CD8-positive, alpha-beta memory T cell (primary cell): Measurements from ENCODE around the gene CRMP1. TPM values are rescaled to one million over a fixed set of nuclear protein-coding genes. Genes with fewer than 3 reads are reported as not detected.

ENCODE experiments used
- CTCF ChIA-PET: fragments of 350-600 bp; sonication (Branson Sonifier 250); formaldehyde crosslinking; loops from one replicate; lab custom pipeline; 2021; ENCODE audit warnings: antibody characterized with exemption; lab: Charles Lee
- POLR2A ChIA-PET: fragments of 350-600 bp; sonication (Branson Sonifier 250); formaldehyde crosslinking; loops from one replicate; lab custom pipeline; 2021; ENCODE audit warnings: antibody characterized with exemption; lab: Charles Lee
- DNase-seq, 5 donors: peaks; one replicate each; pipeline versions ENCODE4 v3.0.0 to v3.0.0-alpha.2; 2020 to 2022; ENCODE audit warnings: mixed read lengths in 1 of 5
- H3K27ac ChIP-seq: one replicate; pipeline ENCODE4 v1.7.0; 2013; ENCODE audit warnings: low read depth, mild to moderate bottlenecking, low read length, moderate library complexity
- H3K27me3 ChIP-seq: 2 replicates; pipeline ENCODE4 v1.7.0; 2013; ENCODE audit warnings: low read length, mild to moderate bottlenecking; ENCODE audit not compliant: insufficient read depth, poor library complexity, severe bottlenecking
- H3K36me3 ChIP-seq: 2 replicates; pipeline ENCODE4 v1.7.0; 2013; ENCODE audit warnings: mild to moderate bottlenecking, low read length, moderate library complexity; ENCODE audit not compliant: insufficient read depth
- H3K4me1 ChIP-seq: 2 replicates; pipeline ENCODE4 v1.7.0; 2013; ENCODE audit warnings: mild to moderate bottlenecking, low read length, moderate library complexity; ENCODE audit not compliant: insufficient read depth
- H3K4me3 ChIP-seq: 2 replicates; pipeline ENCODE4 v1.7.0; 2013; ENCODE audit warnings: mild to moderate bottlenecking, low read length
- H3K9me3 ChIP-seq: 2 replicates; pipeline ENCODE4 v1.7.0; 2013; ENCODE audit warnings: mild to moderate bottlenecking, low read length
- H3K27ac Mint-ChIP-seq, 8 donors: one replicate each; pipeline ENCODE4 v1.8.0; 2020 to 2021; ENCODE audit warnings: mixed read lengths in 8 of 8, mild to moderate bottlenecking in 6 of 8, inconsistent platforms in 3 of 8, moderate library complexity in 3 of 8
- H3K27me3 Mint-ChIP-seq, 2 donors: one replicate each; pipeline ENCODE4 v1.8.0; 2020 to 2021; ENCODE audit warnings: mixed read lengths in 2 of 2, mild to moderate bottlenecking in 1 of 2, moderate library complexity in 1 of 2
- H3K36me3 Mint-ChIP-seq, 3 donors: one replicate each; pipeline ENCODE4 v1.8.0; 2020 to 2021; ENCODE audit warnings: mixed read lengths in 3 of 3, inconsistent platforms in 1 of 3, mild to moderate bottlenecking in 1 of 3
- H3K4me1 Mint-ChIP-seq, 3 donors: one replicate each; pipeline ENCODE4 v1.8.0; 2020 to 2021; ENCODE audit warnings: mixed read lengths in 3 of 3, inconsistent platforms in 1 of 3, mild to moderate bottlenecking in 1 of 3
- H3K4me3 Mint-ChIP-seq, 7 donors: one replicate each; pipeline ENCODE4 v1.8.0; 2020 to 2021; ENCODE audit warnings: mixed read lengths in 7 of 7, mild to moderate bottlenecking in 6 of 7, moderate library complexity in 4 of 7, inconsistent platforms in 2 of 7
- H3K9me3 Mint-ChIP-seq, 5 donors: one replicate each; pipeline ENCODE4 v1.8.0; 2020 to 2022; ENCODE audit warnings: mixed read lengths in 5 of 5, mild to moderate bottlenecking in 3 of 5, moderate library complexity in 2 of 5, inconsistent platforms in 1 of 5
- polyA plus RNA-seq: library from polyadenylated mRNA; unstranded; fragments of 300-500 nt; fragmentation: Illumina TruSeq; gene quantifications from one replicate; pipeline ENCODE4 v1.2.3, GENCODE V29; 2021
- total RNA-seq, 2 experiments: library from RNA; stranded (reverse); gene quantifications; one replicate each; pipeline ENCODE4 v1.2.3, GENCODE V29; 2021

Gene CRMP1
- total and polyA plus RNA-seq, 3 experiments from 2014 or later, result 0.10 TPM; not detected in 2

- peaks cover 5 to 18% of the 10 kb centered on the region in 2 donors for H3K27me3 Mint-ChIP-seq
- H3K4me3 ChIP-seq, result no peak overlapping the region
- CTCF ChIA-PET, result no interaction called here
- H3K27ac Mint-ChIP-seq, result no peak overlapping the region
- POLR2A ChIA-PET, result no interaction called here
- H3K4me1 Mint-ChIP-seq, result no peaks in the 10 kb centered on the region
- DNase-seq, result no peak
- H3K27me3 ChIP-seq, result no peaks in the 10 kb centered on the region
- no peaks in the 10 kb centered on the region for H3K9me3 ChIP-seq
- H3K4me1 ChIP-seq, result no peaks in the 10 kb centered on the region
- no peak overlapping the region for H3K27ac ChIP-seq
- H3K36me3 Mint-ChIP-seq, result peaks cover 0 to 2% (median 0%) of the 10 kb centered on the region in 3 donors
- no peak overlapping the region for H3K4me3 Mint-ChIP-seq
- H3K9me3 Mint-ChIP-seq, result peaks cover 0 to 4% (median under 1%) of the 10 kb centered on the region in 5 donors
- no peaks in the 10 kb centered on the region for H3K36me3 ChIP-seq
These were observed 23.3 kb upstream of the CRMP1 start for GRCh38 chr4:5916229-5916628.

- Histone ChIP-seq H3K36me3 (no peaks in the 10 kb centered on the region), H3K27ac (no peak overlapping the region), H3K27me3 (no peaks in the 10 kb centered on the region), H3K4me3 (no peak overlapping the region), H3K4me1 (no peaks in the 10 kb centered on the region), H3K9me3 (no peaks in the 10 kb centered on the region)
- Mint-ChIP-seq H3K36me3 (peaks cover 0 to 2% (median 0%) of the 10 kb centered on the region in 3 donors), H3K4me1 (no peaks in the 10 kb centered on the region), H3K27me3 (peaks cover 5 to 11% of the 10 kb centered on the region in 2 donors), H3K27ac (no peak overlapping the region), H3K4me3 (no peak overlapping the region), H3K9me3 (peaks cover 4 to 18% (median 9%) of the 10 kb centered on the region in 5 donors)
- DNase-seq, result no peak
- POLR2A ChIA-PET, result no interaction called here
- CTCF ChIA-PET, result no interaction called here
These were observed 20.6 kb upstream of the CRMP1 start for GRCh38 chr4:5913454-5913853.

- peaks cover 5 to 8% of the 10 kb centered on the region in 2 donors for H3K27me3 Mint-ChIP-seq
- no peak overlapping the region for H3K4me3 Mint-ChIP-seq
- DNase-seq, result no peak
- peaks cover 7 to 22% (median 11%) of the 10 kb centered on the region in 5 donors for H3K9me3 Mint-ChIP-seq
- Histone ChIP-seq H3K27ac (no peak overlapping the region), H3K4me3 (no peak overlapping the region), H3K9me3 (no peaks in the 10 kb centered on the region), H3K36me3 (no peaks in the 10 kb centered on the region), H3K27me3 (no peaks in the 10 kb centered on the region), H3K4me1 (no peaks in the 10 kb centered on the region)
- CTCF ChIA-PET, result no interaction called here
- POLR2A ChIA-PET, result no interaction called here
- H3K27ac Mint-ChIP-seq, result peak overlapping the region in 1 of 8 donors; percentile 18
- peaks cover 0 to 2% (median 1%) of the 10 kb centered on the region in 3 donors for H3K36me3 Mint-ChIP-seq
- no peaks in the 10 kb centered on the region for H3K4me1 Mint-ChIP-seq
These were observed 19.7 kb upstream of the CRMP1 start for GRCh38 chr4:5912614-5913019.

GRCh38 chr4:5908876-5909427 lies 16.1 kb upstream of the CRMP1 start:
- Histone ChIP-seq H3K36me3 (no peaks in the 10 kb centered on the region), H3K4me1 (no peaks in the 10 kb centered on the region), H3K27me3 (no peaks in the 10 kb centered on the region), H3K9me3 (no peaks in the 10 kb centered on the region), H3K27ac (no peak overlapping the region), H3K4me3 (no peak overlapping the region)
- Mint-ChIP-seq H3K27ac (no peak overlapping the region), H3K9me3 (peaks cover 9 to 22% (median 12%) of the 10 kb centered on the region in 5 donors), H3K4me1 (no peaks in the 10 kb centered on the region), H3K36me3 (peaks cover 0 to 10% (median 2%) of the 10 kb centered on the region in 3 donors), H3K27me3 (peaks cover 2 to 19% of the 10 kb centered on the region in 2 donors), H3K4me3 (no peak overlapping the region)
- ChIA-PET CTCF (no interaction called here), POLR2A (no interaction called here)
- DNase-seq, result no peak

- CTCF ChIA-PET, result no interaction called here
- H3K27ac Mint-ChIP-seq, result no peak overlapping the region
- H3K36me3 Mint-ChIP-seq, result peaks cover 0 to 14% (median 0%) of the 10 kb centered on the region in 3 donors
- H3K27me3 Mint-ChIP-seq, result peaks cover 3 to 23% of the 10 kb centered on the region in 2 donors
- no peaks in the 10 kb centered on the region for H3K27me3 ChIP-seq
- POLR2A ChIA-PET, result no interaction called here
- no peak overlapping the region for H3K4me3 Mint-ChIP-seq
- H3K36me3 ChIP-seq, result no peaks in the 10 kb centered on the region
- no peaks in the 10 kb centered on the region for H3K4me1 Mint-ChIP-seq
- no peak for DNase-seq
- H3K27ac ChIP-seq, result no peak overlapping the region
- peaks cover 9 to 20% (median 12%) of the 10 kb centered on the region in 5 donors for H3K9me3 Mint-ChIP-seq
- no peaks in the 10 kb centered on the region for H3K9me3 ChIP-seq
- no peaks in the 10 kb centered on the region for H3K4me1 ChIP-seq
- no peak overlapping the region for H3K4me3 ChIP-seq
These were observed 13.3 kb upstream of the CRMP1 start for GRCh38 chr4:5906191-5906590.

GRCh38 chr4:5905714-5906113 lies 12.8 kb upstream of the CRMP1 start:
- no peaks in the 10 kb centered on the region for H3K4me1 ChIP-seq
- Mint-ChIP-seq H3K4me1 (no peaks in the 10 kb centered on the region), H3K27me3 (peaks cover 6 to 23% of the 10 kb centered on the region in 2 donors), H3K36me3 (peaks cover 0 to 14% (median 0%) of the 10 kb centered on the region in 3 donors), H3K27ac (no peak overlapping the region), H3K4me3 (no peak overlapping the region), H3K9me3 (peaks cover 9 to 19% (median 12%) of the 10 kb centered on the region in 5 donors)
- no peak overlapping the region for H3K4me3 ChIP-seq
- no peaks in the 10 kb centered on the region for H3K27me3 ChIP-seq
- CTCF ChIA-PET, result interaction anchor here (0.9 kb wide), 1 partner anchor 10 kb away, joined by 3 read pairs; no protein-coding TSS in a partner anchor
- POLR2A ChIA-PET, result no interaction called here
- no peak overlapping the region for H3K27ac ChIP-seq
- H3K9me3 ChIP-seq, result no peaks in the 10 kb centered on the region
- no peaks in the 10 kb centered on the region for H3K36me3 ChIP-seq
- no peak for DNase-seq

GRCh38 chr4:5900844-5901243 lies 8.0 kb upstream of the CRMP1 start:
- H3K27me3 Mint-ChIP-seq, result peaks cover 4 to 25% of the 10 kb centered on the region in 2 donors
- H3K27ac Mint-ChIP-seq, result no peak overlapping the region
- ChIA-PET POLR2A (no interaction called here), CTCF (no interaction called here)
- no peak overlapping the region for H3K4me3 Mint-ChIP-seq
- peaks cover 0 to 7% (median 0%) of the 10 kb centered on the region in 5 donors for H3K9me3 Mint-ChIP-seq
- DNase-seq, result no peak
- no peak overlapping the region for H3K4me3 ChIP-seq
- H3K36me3 ChIP-seq, result no peaks in the 10 kb centered on the region
- no peaks in the 10 kb centered on the region for H3K4me1 ChIP-seq
- H3K4me1 Mint-ChIP-seq, result no peaks in the 10 kb centered on the region
- H3K9me3 ChIP-seq, result no peaks in the 10 kb centered on the region
- H3K27me3 ChIP-seq, result no peaks in the 10 kb centered on the region
- peaks cover 0 to 8% (median 0%) of the 10 kb centered on the region in 3 donors for H3K36me3 Mint-ChIP-seq
- no peak overlapping the region for H3K27ac ChIP-seq

- Histone ChIP-seq H3K36me3 (no peaks in the 10 kb centered on the region), H3K27me3 (no peaks in the 10 kb centered on the region), H3K4me1 (no peaks in the 10 kb centered on the region), H3K27ac (no peak overlapping the region), H3K4me3 (no peak overlapping the region), H3K9me3 (no peaks in the 10 kb centered on the region)
- no peaks in the 10 kb centered on the region for H3K4me1 Mint-ChIP-seq
- no peak for DNase-seq
- CTCF ChIA-PET, result no interaction called here
- H3K36me3 Mint-ChIP-seq, result peaks cover 0 to 8% (median 0%) of the 10 kb centered on the region in 3 donors
- peaks cover 11 to 26% of the 10 kb centered on the region in 2 donors for H3K27me3 Mint-ChIP-seq
- POLR2A ChIA-PET, result no interaction called here
- H3K27ac Mint-ChIP-seq, result no peak overlapping the region
- H3K9me3 Mint-ChIP-seq, result peaks cover 0 to 7% (median 0%) of the 10 kb centered on the region in 5 donors
- no peak overlapping the region for H3K4me3 Mint-ChIP-seq
These were observed 7.0 kb upstream of the CRMP1 start for GRCh38 chr4:5899881-5900280.
